ENCODE results near the gene ZNF598. TPM values are rescaled to one million over a fixed set of nuclear protein-coding genes. Genes with fewer than 3 reads are reported as not detected.

The ZNF598 gene
- total and polyA plus RNA-seq, 2 of the 13 experiments (the other 11 are each of a cell fraction or from before 2014, with no cell fraction given): 13.5 to 14.2 TPM

DNA sequence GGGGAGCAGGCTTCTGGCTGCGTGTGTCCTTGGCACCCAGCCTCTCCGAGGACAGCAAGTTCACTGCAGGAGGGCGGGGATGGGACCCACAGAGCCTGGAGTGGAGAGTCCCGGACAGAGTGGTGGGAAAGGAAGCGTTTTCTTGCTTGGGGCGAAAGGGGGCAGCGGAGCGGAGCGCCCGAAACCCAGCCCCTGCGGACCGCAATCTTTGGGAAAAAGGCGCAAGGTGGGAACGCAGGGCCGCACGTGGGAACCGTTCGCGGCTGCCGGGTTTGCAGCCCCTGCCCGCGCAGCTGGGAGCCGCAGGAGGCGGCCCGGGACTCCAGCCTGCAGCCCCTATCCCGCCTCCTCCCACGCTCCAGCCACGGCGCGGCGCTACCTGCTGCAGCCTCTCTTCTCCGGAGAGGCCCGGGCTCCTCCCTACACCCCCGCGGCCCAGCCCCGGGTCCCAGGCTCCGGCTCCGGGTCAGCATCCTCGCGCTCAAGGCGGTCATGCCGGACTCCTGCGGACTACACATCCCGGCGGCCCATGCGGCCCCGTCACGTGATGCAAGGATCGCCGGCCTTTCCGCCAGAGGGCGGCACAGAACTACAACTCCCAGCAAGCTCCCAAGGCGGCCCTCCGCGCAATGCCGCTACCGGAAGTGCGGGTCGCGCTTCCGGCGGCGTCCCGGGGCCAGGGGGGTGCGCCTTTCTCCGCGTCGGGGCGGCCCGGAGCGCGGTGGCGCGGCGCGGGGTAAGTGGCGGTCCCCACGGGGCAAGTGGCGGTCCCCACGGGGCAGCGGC lies 37.9 kb upstream of the ZNF598 start, which contains the start of the genes NTHL1 and TSC2 (continued):
- TF ChIP-seq, protein P1, sequence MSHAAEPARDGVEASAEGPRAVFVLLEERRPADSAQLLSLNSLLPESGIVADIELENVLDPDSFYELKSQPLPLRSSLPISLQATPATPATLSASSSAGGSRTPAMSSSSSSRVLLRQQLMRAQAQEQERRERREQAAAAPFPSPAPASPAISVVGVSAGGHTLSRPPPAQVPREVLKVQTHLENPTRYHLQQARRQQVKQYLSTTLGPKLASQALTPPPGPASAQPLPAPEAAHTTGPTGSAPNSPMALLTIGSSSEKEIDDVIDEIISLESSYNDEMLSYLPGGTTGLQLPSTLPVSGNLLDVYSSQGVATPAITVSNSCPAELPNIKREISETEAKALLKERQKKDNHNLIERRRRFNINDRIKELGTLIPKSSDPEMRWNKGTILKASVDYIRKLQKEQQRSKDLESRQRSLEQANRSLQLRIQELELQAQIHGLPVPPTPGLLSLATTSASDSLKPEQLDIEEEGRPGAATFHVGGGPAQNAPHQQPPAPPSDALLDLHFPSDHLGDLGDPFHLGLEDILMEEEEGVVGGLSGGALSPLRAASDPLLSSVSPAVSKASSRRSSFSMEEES (CRISPR knock-in tag; IDR thresholded peaks at IDR 0.05): peak; percentile 84
- peak; percentile 67 for TF ChIP-seq MED8 (CRISPR knock-in tag; IDR thresholded peaks at IDR 0.05; ENCODE audit: insufficient replicate concordance)
- TF ChIP-seq, protein P2, sequence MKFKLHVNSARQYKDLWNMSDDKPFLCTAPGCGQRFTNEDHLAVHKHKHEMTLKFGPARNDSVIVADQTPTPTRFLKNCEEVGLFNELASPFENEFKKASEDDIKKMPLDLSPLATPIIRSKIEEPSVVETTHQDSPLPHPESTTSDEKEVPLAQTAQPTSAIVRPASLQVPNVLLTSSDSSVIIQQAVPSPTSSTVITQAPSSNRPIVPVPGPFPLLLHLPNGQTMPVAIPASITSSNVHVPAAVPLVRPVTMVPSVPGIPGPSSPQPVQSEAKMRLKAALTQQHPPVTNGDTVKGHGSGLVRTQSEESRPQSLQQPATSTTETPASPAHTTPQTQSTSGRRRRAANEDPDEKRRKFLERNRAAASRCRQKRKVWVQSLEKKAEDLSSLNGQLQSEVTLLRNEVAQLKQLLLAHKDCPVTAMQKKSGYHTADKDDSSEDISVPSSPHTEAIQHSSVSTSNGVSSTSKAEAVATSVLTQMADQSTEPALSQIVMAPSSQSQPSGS (CRISPR knock-in tag; IDR thresholded peaks at IDR 0.05): no peak
- peak; percentile 54; the same call in 1 of the 2 replicates for TF ChIP-seq ZNF678 (CRISPR knock-in tag; IDR thresholded peaks at IDR 0.05)
- TF ChIP-seq TMF1 (CRISPR knock-in tag; IDR thresholded peaks at IDR 0.05; ENCODE audit: low read depth): peak; percentile 16; the same call in 1 of the 2 replicates
- TF ChIP-seq NFRKB (IDR thresholded peaks at IDR 0.05): no peak
- no peak for TF ChIP-seq ZFAT (CRISPR knock-in tag; conservative IDR thresholded peaks at IDR 0.05)
- TF ChIP-seq FOXJ3 (CRISPR knock-in tag; IDR thresholded peaks at IDR 0.05; ENCODE audit: borderline replicate concordance): no peak
- TF ChIP-seq, protein P3, sequence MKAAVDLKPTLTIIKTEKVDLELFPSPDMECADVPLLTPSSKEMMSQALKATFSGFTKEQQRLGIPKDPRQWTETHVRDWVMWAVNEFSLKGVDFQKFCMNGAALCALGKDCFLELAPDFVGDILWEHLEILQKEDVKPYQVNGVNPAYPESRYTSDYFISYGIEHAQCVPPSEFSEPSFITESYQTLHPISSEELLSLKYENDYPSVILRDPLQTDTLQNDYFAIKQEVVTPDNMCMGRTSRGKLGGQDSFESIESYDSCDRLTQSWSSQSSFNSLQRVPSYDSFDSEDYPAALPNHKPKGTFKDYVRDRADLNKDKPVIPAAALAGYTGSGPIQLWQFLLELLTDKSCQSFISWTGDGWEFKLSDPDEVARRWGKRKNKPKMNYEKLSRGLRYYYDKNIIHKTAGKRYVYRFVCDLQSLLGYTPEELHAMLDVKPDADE (CRISPR knock-in tag; IDR thresholded peaks at IDR 0.05): 0 out of 2 replicates have a peak, but pooled peaks have one; percentile 41
- TF ChIP-seq ZNF841 (CRISPR knock-in tag; IDR thresholded peaks at IDR 0.05; ENCODE audit: borderline replicate concordance): no peak
- TF ChIP-seq, protein P4, sequence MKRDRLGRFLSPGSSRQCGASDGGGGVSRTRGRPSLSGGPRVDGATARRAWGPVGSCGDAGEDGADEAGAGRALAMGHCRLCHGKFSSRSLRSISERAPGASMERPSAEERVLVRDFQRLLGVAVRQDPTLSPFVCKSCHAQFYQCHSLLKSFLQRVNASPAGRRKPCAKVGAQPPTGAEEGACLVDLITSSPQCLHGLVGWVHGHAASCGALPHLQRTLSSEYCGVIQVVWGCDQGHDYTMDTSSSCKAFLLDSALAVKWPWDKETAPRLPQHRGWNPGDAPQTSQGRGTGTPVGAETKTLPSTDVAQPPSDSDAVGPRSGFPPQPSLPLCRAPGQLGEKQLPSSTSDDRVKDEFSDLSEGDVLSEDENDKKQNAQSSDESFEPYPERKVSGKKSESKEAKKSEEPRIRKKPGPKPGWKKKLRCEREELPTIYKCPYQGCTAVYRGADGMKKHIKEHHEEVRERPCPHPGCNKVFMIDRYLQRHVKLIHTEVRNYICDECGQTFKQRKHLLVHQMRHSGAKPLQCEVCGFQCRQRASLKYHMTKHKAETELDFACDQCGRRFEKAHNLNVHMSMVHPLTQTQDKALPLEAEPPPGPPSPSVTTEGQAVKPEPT (CRISPR knock-in tag; IDR thresholded peaks at IDR 0.05; ENCODE audit: low read depth): no peak
- TF ChIP-seq, protein P5, sequence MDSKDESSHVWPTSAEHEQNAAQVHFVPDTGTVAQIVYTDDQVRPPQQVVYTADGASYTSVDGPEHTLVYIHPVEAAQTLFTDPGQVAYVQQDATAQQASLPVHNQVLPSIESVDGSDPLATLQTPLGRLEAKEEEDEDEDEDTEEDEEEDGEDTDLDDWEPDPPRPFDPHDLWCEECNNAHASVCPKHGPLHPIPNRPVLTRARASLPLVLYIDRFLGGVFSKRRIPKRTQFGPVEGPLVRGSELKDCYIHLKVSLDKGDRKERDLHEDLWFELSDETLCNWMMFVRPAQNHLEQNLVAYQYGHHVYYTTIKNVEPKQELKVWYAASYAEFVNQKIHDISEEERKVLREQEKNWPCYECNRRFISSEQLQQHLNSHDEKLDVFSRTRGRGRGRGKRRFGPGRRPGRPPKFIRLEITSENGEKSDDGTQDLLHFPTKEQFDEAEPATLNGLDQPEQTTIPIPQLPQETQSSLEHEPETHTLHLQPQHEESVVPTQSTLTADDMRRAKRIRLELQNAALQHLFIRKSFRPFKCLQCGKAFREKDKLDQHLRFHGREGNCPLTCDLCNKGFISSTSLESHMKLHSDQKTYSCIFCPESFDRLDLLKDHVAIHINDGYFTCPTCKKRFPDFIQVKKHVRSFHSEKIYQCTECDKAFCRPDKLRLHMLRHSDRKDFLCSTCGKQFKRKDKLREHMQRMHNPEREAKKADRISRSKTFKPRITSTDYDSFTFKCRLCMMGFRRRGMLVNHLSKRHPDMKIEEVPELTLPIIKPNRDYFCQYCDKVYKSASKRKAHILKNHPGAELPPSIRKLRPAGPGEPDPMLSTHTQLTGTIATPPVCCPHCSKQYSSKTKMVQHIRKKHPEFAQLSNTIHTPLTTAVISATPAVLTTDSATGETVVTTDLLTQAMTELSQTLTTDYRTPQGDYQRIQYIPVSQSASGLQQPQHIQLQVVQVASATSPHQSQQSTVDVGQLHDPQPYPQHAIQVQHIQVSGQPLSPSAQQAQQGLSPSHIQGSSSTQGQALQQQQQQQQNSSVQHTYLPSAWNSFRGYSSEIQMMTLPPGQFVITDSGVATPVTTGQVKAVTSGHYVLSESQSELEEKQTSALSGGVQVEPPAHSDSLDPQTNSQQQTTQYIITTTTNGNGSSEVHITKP (CRISPR knock-in tag; IDR thresholded peaks at IDR 0.05; ENCODE audit: low read depth): peak; percentile 70
- peak; percentile 53; the same call in 1 of the 2 replicates for TF ChIP-seq ZNF563 (CRISPR knock-in tag; IDR thresholded peaks at IDR 0.05)
- TF ChIP-seq SMAD3 (CRISPR knock-in tag; IDR thresholded peaks at IDR 0.05): no peak; the same call in none of the 2 replicates
- TF ChIP-seq ARID2 (CRISPR knock-in tag; IDR thresholded peaks at IDR 0.05; ENCODE audit: borderline replicate concordance): no peak
- TF ChIP-seq MTF2 (CRISPR knock-in tag; IDR thresholded peaks at IDR 0.05; ENCODE audit: borderline replicate concordance): no peak
- TF ChIP-seq ATM (IDR thresholded peaks at IDR 0.05; ENCODE audit: borderline replicate concordance): no peak
- TF ChIP-seq TBX2 (CRISPR knock-in tag; IDR thresholded peaks at IDR 0.05; ENCODE audit: borderline replicate concordance): peak; percentile 51; the same call in 1 of the 2 replicates
- TF ChIP-seq ZEB1 (IDR thresholded peaks at IDR 0.05; ENCODE audit: insufficient replicate concordance, low read depth): no peak

All from HepG2 (cell line).